Sigmoid colon (tissue), 7 donors: Measurements from ENCODE around the gene TSPAN18. TPM values are rescaled to one million over a fixed set of nuclear protein-coding genes. Genes with fewer than 3 reads are reported as not detected.

Experiments
- DNase-seq: peaks from one replicate; pipeline ENCODE4 v3.0.0-alpha.2; 2019
- H3K27ac ChIP-seq, 4 donors: fragments of 200-600 bp; sonication (generic); one replicate each; pipeline ENCODE4 v1.5.1; 2016 to 2019; ENCODE audit warnings: mild to moderate bottlenecking in 1 of 4
- H3K27me3 ChIP-seq, 3 donors: fragments of 200-600 bp; sonication (generic); one replicate each; pipeline ENCODE4 v1.5.1; 2019; ENCODE audit warnings: mild to moderate bottlenecking in 1 of 3
- H3K36me3 ChIP-seq, 4 donors: fragments of 200-600 bp; sonication (generic); one replicate each; pipeline ENCODE4 v1.5.1; 2016 to 2019
- H3K4me1 ChIP-seq, 4 donors: fragments of 200-600 bp; sonication (generic); one replicate each; pipeline ENCODE4 v1.5.1; 2017 to 2019
- H3K4me3 ChIP-seq, 4 donors: fragments of 200-600 bp; sonication (generic); one replicate each; pipeline ENCODE4 v1.5.1; 2017 to 2019; ENCODE audit warnings: mild to moderate bottlenecking in 2 of 4, moderate library complexity in 1 of 4
- H3K9me3 ChIP-seq, 4 donors: fragments of 200-600 bp in 3 of 4; sonication (generic) in 3 of 4; one replicate each; pipeline versions ENCODE4 v1.5.1 to v1.6.1; 2013 to 2019
- EP300 ChIP-seq, 4 donors: sonication (generic); formaldehyde crosslinking; IDR thresholded peaks; one replicate each; pipeline ENCODE4 v1.6.1; 2017; ENCODE audit warnings: antibody characterized with exemption in 4 of 4
- POLR2A ChIP-seq, 2 donors: fragments of 450-650 bp; IDR thresholded peaks; one replicate each; pipeline ENCODE4 v1.6.1; 2016; ENCODE audit warnings: antibody characterized with exemption in 2 of 2, mild to moderate bottlenecking in 2 of 2, moderate library complexity in 2 of 2
- POLR2AphosphoS5 ChIP-seq, 4 donors: sonication (generic); formaldehyde crosslinking; IDR thresholded peaks; one replicate each; pipeline ENCODE4 v1.6.1; 2017; ENCODE audit warnings: antibody characterized with exemption in 4 of 4
- WGBS, 2 donors: extraction: QIAGEN DNeasy Blood & Tissue Kit; methylation state at CpG; one replicate each; pipeline ENCODE4 v1.1.7; 2013; 5-methylcytosine and 5-hydroxymethylcytosine counted together
- intact Hi-C: fragments of 100-400 bp; cut with DNase I; formaldehyde crosslinking; loops from one replicate; pipeline ENCODE4 v1.15.1; 2023
- polyA plus RNA-seq, 3 donors: library from polyadenylated mRNA; stranded (reverse); fragments of 200-250 nt; gene quantifications; one replicate each; pipeline ENCODE4 v1.2.3, GENCODE V29; 2013
- total RNA-seq, 4 donors: library from RNA; depleted of rRNA; stranded (reverse); fragments of >200 nt; gene quantifications; one replicate each; pipeline ENCODE4 v1.1.0, GENCODE V29; 2016
- TF ChIP-seq, protein P1 (sequence below), 4 experiments: fragments of 450-650 bp in 3 of 4; fragments of 200-600 bp in 1 of 4; IDR thresholded peaks; one replicate each; pipeline ENCODE4 v1.5.1; 2016 to 2019; ENCODE audit warnings: antibody characterized with exemption in 4 of 4, mild to moderate bottlenecking in 3 of 4, moderate library complexity in 2 of 4
- donor health status: healthy with polysubstance abuse.
- donor health status: Bipolar disorder and iron deficiency.
- donor health status: healthy.

The TSPAN18 gene
- total and polyA plus RNA-seq, 7 donors: 0.23 to 75.3 (median 13.8) TPM

- no peaks in the 10 kb centered on the region for H3K9me3 ChIP-seq
- no peak for DNase-seq
- peaks cover 0 to 39% (median 33%) of the 10 kb centered on the region in 4 donors for H3K4me1 ChIP-seq
- H3K27ac ChIP-seq: peak overlapping the region in 3 of 4 donors; percentile 78 to 85 (median 85)
- WGBS, 2 donors: 78 to 93% methylated on average over 10 of the region's 10 CpGs
- H3K36me3 ChIP-seq: no peaks in the 10 kb centered on the region
- TF ChIP-seq EP300 (IDR thresholded peaks at IDR 0.05): no peak
- TF ChIP-seq POLR2AphosphoS5 (IDR thresholded peaks at IDR 0.05): no peak
- no peaks in the 10 kb centered on the region for H3K27me3 ChIP-seq
- intact Hi-C loops: no loop called here
- H3K4me3 ChIP-seq: no peak overlapping the region
Measured at GRCh38 chr11:44831605-44832394, 105.0 kb downstream of the TSPAN18 start.

- no peak for TF ChIP-seq POLR2A (IDR thresholded peaks at IDR 0.05)
- no peak for TF ChIP-seq POLR2AphosphoS5 (IDR thresholded peaks at IDR 0.05)
- TF ChIP-seq, protein P1, sequence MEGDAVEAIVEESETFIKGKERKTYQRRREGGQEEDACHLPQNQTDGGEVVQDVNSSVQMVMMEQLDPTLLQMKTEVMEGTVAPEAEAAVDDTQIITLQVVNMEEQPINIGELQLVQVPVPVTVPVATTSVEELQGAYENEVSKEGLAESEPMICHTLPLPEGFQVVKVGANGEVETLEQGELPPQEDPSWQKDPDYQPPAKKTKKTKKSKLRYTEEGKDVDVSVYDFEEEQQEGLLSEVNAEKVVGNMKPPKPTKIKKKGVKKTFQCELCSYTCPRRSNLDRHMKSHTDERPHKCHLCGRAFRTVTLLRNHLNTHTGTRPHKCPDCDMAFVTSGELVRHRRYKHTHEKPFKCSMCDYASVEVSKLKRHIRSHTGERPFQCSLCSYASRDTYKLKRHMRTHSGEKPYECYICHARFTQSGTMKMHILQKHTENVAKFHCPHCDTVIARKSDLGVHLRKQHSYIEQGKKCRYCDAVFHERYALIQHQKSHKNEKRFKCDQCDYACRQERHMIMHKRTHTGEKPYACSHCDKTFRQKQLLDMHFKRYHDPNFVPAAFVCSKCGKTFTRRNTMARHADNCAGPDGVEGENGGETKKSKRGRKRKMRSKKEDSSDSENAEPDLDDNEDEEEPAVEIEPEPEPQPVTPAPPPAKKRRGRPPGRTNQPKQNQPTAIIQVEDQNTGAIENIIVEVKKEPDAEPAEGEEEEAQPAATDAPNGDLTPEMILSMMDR (IDR thresholded peaks at IDR 0.05): no peak
- no peak for TF ChIP-seq EP300 (IDR thresholded peaks at IDR 0.05)
- no peaks in the 10 kb centered on the region for H3K9me3 ChIP-seq
- peaks cover 0 to 39% (median 33%) of the 10 kb centered on the region in 4 donors for H3K4me1 ChIP-seq
- intact Hi-C loops: no loop called here
- no peak overlapping the region for H3K4me3 ChIP-seq
- H3K36me3 ChIP-seq: no peaks in the 10 kb centered on the region
- H3K27ac ChIP-seq: peak overlapping the region in 3 of 4 donors; percentile 78 to 85 (median 85)
- no peak for DNase-seq
- WGBS, 2 donors: 55 to 76% methylated on average over 10 of the region's 10 CpGs
- no peaks in the 10 kb centered on the region for H3K27me3 ChIP-seq
Measured at GRCh38 chr11:44832452-44832851, 105.7 kb downstream of the TSPAN18 start.

DNA sequence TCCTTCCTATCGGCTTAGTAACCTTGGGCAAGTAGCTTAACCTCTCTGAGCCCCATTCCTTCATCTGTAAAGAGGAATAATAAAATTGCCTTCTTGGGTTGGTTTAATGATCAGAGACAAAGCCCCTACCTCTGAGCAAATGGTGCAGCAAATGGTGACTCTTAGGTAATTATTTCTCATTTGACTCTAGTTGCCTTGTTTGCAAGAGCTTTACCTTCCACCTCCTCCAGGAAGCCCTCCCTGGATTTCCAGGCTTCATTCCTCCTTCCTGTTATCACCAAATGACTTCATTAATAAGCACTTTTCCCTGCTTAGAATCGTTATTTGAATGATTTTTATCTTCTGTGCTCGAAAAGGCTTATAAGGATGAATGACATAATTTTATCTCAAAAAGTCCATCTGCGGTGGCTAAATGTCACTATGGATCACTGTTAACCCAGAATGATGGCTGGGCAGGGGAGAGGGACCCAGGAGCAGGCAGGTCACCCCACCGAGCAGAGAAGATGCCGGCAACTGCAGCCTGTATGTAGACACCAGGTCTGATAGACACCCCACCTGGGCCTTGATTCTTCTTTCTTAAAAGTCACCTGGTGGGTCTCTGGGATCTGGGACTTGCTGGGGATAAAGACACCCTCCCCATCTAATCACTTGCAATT lies 106.6 kb downstream of the TSPAN18 start:
- H3K4me1 ChIP-seq: peaks cover 0 to 39% (median 33%) of the 10 kb centered on the region in 4 donors
- intact Hi-C loops: no loop called here
- DNase-seq: no peak
- H3K27ac ChIP-seq: peak overlapping the region; percentile 76 to 85 (median 82)
- TF ChIP-seq POLR2A (IDR thresholded peaks at IDR 0.05): no peak
- TF ChIP-seq EP300 (IDR thresholded peaks at IDR 0.05): no peak
- TF ChIP-seq POLR2AphosphoS5 (IDR thresholded peaks at IDR 0.05): no peak
- TF ChIP-seq, protein P1 (IDR thresholded peaks at IDR 0.05): no peak
- H3K36me3 ChIP-seq: no peaks in the 10 kb centered on the region
- no peaks in the 10 kb centered on the region for H3K9me3 ChIP-seq
- no peaks in the 10 kb centered on the region for H3K27me3 ChIP-seq
- WGBS, 2 donors: 81 to 87% methylated on average over 6 of the region's 6 CpGs
- no peak overlapping the region for H3K4me3 ChIP-seq

GRCh38 chr11:44833877-44834452 lies 107.2 kb downstream of the TSPAN18 start:
- H3K9me3 ChIP-seq: no peaks in the 10 kb centered on the region
- H3K36me3 ChIP-seq: no peaks in the 10 kb centered on the region
- DNase-seq: no peak
- no peak overlapping the region for H3K4me3 ChIP-seq
- TF ChIP-seq, protein P1 (IDR thresholded peaks at IDR 0.05): no peak
- TF ChIP-seq POLR2AphosphoS5 (IDR thresholded peaks at IDR 0.05) (no peak), EP300 (IDR thresholded peaks at IDR 0.05) (no peak), POLR2A (IDR thresholded peaks at IDR 0.05) (no peak)
- no peaks in the 10 kb centered on the region for H3K27me3 ChIP-seq
- H3K27ac ChIP-seq: peak overlapping the region; percentile 76 to 85 (median 82)
- peaks cover 0 to 41% (median 35%) of the 10 kb centered on the region in 4 donors for H3K4me1 ChIP-seq
- intact Hi-C loops: no loop called here
- WGBS, 2 donors: 52 to 73% methylated on average over 8 of the region's 8 CpGs

- 67 to 77% methylated on average over 6 of the region's 6 CpGs for WGBS, 2 donors
- TF ChIP-seq POLR2A (IDR thresholded peaks at IDR 0.05): no peak
- no peak for TF ChIP-seq POLR2AphosphoS5 (IDR thresholded peaks at IDR 0.05)
- TF ChIP-seq EP300 (IDR thresholded peaks at IDR 0.05): no peak
- TF ChIP-seq, protein P1 (IDR thresholded peaks at IDR 0.05): no peak
- Histone ChIP-seq H3K4me1 (peaks cover 0 to 50% (median 38%) of the 10 kb centered on the region in 4 donors), H3K4me3 (no peak overlapping the region), H3K36me3 (no peaks in the 10 kb centered on the region), H3K27me3 (no peaks in the 10 kb centered on the region), H3K9me3 (no peaks in the 10 kb centered on the region), H3K27ac (peak overlapping the region; percentile 76 to 85 (median 82))
- DNase-seq: no peak
- intact Hi-C loops: no loop called here
Measured at GRCh38 chr11:44834846-44835245, 108.1 kb downstream of the TSPAN18 start.
